Activated CD4-positive, CD25-positive, alpha-beta regulatory T cell (primary cell): ENCODE results near the gene EPHA6.
"Not testable (repeated sequence)": the region's sequence is repeated elsewhere in the genome, so short reads cannot be mapped to it uniquely, and the experiment has no call there.

Experiments
- DNase-seq, 4 experiments: peaks; one replicate each; lab custom pipeline; 2025; lab: John Stamatoyannopoulos, UW

EPHA6 gene

DNA sequence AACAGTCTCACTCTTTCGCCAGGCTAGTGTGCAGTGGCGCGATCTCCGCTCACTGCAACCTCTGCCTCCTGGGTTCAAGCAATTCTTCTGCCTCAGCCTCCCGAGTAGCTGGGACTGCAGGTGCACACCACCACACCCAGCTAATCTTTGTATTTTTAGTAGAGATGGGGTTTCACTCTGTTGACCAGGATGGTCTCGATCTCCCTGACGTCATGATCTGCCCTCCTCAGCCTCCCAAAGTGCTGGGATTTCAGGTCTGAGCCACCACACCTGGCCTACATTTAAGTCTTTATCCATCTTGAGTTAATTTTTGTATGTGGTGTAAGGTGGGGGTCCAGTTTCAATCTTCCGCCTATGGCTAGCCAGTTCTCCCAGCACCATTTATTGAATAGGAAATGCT, 211.2 kb downstream of the EPHA6 start:
- DNase-seq, result not testable (repeated sequence)

DNA sequence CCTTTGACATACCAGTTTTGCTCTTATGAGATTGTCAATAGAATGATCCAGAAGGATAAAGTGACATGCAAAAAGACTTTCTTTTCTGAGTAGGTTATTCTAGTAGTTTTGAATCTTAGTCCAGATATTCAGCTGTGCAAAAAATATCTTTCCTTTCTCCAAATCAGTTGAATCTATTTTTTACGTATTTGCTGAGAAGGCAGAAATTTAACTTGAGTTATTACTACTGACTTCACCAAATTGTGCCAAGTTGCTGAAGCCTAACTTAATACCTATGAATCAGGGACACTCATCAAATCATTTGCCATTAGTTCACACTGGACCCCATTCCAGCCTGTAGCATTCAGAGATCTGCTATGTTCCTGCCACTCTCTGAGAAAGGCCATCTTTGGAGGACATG, 215.6 kb downstream of the EPHA6 start:
- no peak for DNase-seq

DNA sequence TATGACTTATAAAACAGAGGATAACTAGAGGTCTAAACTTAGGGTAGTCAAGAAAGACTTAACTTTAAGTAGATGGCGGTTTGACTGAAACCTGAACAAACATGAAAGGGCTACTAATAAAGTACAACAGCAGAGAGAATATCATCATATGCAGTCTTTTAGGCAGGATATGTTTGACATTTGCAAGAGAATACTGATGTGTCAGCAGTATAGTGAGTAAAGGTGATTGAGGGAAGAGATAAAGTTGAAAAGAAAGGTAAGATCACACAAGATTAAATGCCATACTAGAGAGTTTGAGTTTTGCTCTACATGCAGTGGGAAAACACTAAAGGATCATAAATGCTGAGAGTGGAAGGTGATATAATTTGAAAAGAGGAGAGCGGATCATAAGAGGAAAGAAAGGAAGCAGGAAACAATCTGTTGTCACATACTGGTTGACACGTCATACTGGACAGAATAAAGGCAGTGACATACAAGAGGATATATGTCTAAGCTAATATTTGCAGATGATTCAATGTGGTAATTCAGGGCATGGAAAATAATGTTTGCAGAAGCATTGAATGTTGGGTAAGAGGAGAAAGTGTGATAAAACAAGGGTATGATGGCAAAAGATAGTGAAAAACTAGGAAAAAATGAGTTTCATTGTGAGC, 223.0 kb downstream of the EPHA6 start:
- no peak for DNase-seq

DNA sequence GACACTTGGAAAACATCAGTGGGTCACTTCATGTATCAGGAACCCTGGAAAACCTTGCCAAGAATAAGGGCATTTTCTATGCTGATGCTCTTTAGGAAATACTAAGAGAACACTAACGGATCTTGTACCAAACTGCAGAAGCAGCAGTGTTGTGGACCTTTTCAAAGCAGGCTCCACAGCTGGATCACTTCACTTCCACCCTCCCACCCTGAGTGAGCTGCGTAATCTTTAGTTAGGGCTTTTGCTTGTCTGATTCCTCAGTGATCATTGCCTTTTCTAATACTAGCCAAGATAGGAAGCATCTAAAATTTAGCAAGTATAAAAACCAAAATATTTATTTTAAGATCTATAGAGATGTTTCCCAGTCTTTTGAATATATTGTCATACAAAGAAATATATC, 229.0 kb downstream of the EPHA6 start:
- DNase-seq, result no peak

DNA sequence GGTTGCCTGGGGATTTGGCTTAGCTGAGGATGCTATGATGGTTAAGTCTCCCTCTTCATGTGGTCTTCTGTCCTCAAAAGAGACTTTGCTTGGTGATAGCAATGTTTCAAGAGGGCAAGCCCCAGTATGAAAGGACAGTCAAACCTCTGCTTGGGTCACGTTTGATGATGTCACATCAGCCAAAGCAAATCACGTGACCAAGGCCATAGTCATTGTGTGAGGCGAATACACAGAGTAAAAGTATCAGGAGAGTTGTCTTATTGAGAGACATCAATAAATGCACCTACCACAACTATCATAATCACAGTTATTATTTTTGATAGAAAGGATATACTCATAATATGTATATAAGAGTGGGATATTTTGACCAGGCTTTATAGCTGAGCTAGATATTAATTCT, 243.0 kb downstream of the EPHA6 start:
- no peak for DNase-seq

DNA sequence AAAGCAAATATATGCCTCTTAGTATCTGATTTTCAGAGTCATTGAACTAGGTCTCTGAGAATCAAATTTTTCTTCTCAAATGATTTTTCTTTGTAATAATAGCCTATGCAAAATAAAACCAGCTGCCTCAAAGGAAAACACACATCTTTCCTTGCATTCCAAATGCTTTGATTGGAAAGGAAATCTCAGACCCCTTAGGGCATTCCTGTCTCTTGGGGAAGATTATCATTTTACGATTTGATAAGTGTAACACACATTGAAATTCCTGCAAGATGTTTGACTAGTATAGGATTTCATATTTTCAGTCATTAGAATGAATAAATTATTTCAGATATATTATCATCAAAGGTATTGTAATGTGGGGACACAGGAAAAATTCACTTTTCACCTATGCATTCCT, 244.8 kb downstream of the EPHA6 start:
- DNase-seq, result no peak

DNA sequence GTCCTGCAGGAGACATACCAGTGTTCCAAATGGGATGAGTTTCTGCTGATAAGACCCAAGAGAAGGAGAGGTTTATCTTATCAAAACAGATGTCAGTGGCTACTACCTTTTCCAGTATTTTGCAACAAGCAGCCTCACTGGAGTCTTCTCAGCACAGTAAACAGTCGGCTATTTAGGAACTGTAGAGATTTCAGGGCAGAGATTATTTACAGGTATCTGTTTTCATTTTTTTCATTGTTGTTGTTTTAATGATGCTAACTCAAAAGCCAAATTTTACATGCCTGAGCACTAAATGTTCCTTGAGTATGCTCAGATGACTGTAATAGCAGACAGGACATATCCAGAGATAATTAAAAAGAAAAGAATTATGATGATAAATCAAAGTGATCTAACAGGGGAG, 252.1 kb downstream of the EPHA6 start:
- DNase-seq, result no peak

DNA sequence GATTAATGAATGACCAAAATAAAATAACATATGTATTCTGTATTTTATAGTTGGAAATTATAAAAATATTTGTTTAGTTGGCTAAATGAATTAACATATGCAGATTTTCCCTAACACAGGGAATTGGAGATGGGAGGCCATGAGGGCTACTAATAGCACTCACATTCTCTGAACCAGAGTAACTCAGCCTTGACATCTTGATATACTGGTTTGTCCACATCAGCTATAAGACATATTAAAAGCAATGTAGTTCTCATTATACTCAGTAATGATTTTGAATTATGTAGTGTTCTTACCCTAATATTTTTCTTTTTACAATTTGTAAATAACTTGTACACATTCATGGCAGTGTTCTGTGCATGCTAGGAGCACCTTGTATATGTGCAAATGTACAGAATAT, 255.9 kb downstream of the EPHA6 start:
- no peak for DNase-seq

DNA sequence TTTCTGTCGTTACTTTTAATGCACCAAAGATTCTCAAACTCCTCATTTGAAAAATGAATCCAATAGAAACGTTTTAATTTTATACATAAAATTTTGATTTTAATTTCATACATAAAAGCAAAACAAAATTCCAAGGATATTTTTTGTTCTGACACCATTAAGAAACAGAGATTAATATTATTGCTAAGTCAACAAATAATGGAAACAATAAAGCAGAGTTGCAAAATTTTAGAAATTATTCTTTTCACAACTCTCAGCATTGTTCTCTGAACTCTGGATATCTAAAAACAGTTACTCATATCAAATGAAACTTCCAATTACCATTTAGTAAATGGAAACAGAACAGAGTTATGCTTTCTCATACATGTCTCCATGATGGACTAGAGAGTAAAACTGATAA, 260.2 kb downstream of the EPHA6 start:
- DNase-seq, result no peak

DNA sequence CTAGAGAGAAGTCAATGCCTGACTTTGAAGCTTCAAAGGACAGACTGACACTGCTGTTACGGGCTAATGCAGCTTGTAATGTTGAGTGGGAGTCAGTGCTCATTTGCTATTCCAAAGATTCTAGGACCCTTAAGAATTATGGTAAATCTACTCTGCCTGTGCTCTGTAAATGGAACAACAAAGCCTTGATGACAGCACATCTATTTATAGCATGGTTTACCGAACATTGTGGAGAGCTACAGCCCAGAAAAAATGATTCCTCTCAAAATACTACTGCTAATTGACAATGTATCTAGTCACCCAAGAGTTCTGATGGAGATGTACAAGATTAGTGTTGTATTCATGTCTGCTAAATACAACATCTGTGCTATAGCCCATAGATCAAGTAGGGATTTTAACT, 262.3 kb downstream of the EPHA6 start:
- no peak for DNase-seq

DNA sequence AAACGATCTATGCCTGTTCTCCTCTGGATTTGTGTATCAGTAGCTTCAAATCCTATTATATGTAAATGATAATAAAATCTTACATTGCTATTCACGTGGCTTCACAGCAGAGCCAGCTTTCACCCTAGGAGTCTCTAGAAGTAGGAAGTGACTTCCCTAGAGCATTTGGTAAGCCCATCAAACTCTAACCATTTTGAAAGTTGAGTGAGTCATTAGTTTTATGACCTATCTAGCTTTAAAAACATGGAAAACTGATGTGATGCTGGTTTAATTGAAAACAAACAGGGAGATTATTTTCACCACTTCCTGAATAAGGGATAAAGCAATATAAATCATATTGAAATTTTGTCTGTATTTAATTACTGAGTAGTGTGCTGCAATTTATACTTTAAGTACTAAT, 275.2 kb downstream of the EPHA6 start:
- DNase-seq, result no peak

DNA sequence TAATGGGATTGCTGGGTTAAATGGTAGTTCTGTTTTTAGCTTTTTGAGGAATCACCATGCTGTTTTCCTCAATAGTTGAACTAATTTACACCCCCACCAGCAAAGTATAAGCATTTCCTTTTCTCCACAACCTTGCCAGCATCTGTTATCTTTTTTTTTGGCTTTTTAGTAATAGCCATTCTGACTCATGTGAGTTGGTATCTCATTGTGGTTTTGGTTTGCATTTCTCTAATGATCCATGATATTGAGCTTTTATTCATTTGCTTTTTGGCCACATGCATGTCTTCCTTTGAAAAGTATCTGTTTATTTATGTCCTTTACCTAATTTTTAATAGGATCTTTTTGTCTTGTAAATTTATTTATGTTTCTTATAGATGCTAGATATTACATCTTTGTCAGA, 288.2 kb downstream of the EPHA6 start:
- no peak for DNase-seq

DNA sequence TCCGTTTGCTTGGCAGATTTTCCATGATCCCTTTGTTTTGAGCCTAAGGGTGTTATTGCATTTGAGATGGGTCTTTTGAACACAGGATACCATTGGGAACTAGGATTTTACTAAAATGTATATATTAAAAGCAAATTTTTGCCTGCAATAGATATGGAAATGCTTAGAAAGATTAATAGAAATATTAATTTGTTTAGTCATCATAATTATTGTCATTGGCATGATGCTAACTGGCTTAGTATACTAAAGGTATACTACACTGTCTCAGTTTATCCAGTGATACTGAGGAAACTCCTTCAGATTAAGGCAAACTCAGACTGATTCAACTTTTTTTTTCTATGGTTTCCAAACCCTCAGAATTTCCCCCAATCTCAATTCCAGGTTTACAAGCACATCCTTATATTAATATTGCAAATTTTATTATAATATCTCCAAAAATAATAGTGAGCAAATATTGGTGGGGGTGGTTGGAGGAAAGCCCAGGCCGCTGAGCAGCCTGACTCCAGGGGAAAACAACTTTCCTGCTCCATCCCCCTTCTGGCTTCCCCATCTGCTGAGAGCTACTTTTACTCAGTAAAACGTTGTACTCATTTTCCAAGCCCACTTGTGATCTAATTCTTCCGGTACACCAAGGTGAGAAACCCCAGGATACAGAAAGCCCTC, 291.7 kb downstream of the EPHA6 start:
- DNase-seq, result no peak

DNA sequence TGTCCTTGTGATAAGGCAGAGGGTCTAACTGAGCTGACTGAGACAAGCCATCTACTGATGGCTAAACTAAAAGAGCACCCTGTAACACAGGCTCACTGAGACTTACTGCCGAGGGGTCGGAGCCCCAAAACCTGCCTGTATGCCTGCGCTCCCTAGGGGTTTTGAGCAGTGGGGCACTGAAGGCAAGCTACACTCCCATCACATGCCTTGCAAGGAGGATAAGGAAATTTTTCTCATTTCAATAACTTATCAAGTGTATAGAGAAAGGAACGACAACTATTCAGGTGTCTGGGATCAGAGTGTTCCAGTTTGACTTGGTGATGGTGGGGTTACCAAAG, 292.2 kb downstream of the EPHA6 start:
- no peak for DNase-seq

DNA sequence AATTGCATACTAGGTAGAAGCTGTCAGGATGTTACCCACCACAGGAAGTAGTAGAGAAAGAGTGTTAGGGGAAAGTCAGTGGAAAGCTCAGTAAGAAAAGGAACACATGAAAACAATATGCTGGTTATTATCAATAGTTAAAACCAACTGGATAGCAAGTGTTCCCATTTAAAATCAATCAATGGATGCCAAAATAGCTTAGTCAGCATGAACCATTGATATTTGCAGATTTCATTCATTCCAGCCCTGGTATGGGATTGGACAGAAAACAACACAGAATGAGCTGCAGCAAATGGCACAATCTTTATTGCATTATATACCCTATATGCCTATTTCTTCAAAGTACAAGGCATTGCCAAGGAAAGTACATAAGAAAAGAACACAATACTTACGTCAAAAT, 293.7 kb downstream of the EPHA6 start:
- no peak for DNase-seq

DNA sequence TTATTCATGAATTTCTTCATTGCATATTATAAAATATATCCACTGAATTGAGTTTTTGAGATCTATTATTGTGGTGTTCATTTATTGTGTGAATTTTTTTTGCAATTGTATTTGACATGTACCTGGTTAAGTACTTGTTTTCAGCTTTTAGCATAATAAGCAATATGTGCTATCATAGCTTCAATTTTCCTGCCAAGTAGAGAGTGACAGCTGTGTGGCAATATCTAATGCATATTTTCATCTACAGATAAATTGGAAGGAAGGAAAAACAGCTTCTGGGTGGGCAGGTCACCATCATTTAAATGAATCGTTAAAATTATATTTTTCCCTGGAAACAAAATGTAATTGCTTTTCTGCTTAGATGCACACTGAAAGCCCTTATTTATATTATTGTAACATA, 296.9 kb downstream of the EPHA6 start:
- no peak for DNase-seq

DNA sequence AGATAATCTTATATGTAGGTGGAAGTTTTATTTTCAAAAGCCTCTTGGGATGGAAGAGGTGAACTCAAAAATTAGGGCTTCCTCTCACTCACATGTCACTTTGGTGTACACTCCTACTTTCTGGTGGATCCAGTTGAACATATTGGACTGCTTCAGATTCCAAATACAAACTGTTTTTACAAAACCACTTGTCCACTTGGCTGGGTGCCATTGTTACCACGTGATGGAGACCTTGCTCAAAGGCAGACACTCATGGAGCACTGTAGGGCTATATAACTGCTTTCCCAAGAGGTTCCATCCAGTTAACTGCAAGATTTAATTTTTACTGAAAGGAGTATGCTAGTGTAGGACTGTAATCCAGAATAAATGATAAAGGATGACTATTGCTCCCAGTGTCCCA, 307.0 kb downstream of the EPHA6 start:
- DNase-seq, result no peak

DNA sequence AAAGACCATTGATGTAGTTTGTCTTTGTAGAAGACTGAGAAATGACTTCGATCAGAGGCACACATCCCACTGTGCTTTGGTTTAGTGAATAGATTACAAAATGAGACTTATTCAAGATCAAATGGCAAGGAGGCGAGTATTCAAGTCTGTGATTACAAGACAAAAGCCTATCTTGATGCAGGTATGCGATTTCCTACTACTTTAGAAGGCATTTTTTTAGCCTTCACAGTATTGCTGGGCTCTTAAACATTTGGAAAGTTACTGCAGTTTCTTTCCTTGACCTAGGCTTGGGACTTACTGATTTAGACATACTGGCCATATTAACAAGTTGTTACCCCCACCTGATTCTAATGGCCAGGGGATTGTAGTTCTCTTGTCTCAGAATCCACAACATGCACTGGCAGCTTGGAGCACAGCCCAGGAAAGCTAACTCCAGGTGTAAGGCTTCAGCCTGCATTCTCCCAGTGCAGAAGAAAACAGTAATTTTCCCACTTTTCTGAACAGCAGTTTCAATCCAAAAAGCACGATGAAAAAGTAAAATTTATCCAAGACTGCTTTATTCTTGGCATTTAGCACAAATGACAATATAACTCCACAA, 311.6 kb downstream of the EPHA6 start:
- DNase-seq, result no peak

DNA sequence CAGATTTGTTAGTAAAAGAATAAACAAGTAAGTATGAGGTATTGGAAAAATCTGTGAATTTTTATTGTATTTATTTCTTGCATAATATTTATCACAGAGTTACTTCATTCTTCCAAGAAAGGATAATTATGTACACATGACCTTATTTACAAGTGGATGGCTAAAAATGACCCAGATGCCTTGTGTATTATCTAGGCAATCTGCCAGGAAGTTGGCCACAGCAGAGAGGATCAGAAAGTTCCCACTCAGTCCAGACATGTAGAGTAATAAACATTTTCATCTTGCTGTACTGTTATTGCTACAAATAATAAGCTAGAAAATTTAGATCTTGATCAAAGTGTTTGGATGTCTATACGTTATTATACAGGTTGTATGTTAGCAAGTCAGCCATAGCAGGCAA, 317.1 kb downstream of the EPHA6 start:
- no peak for DNase-seq

DNA sequence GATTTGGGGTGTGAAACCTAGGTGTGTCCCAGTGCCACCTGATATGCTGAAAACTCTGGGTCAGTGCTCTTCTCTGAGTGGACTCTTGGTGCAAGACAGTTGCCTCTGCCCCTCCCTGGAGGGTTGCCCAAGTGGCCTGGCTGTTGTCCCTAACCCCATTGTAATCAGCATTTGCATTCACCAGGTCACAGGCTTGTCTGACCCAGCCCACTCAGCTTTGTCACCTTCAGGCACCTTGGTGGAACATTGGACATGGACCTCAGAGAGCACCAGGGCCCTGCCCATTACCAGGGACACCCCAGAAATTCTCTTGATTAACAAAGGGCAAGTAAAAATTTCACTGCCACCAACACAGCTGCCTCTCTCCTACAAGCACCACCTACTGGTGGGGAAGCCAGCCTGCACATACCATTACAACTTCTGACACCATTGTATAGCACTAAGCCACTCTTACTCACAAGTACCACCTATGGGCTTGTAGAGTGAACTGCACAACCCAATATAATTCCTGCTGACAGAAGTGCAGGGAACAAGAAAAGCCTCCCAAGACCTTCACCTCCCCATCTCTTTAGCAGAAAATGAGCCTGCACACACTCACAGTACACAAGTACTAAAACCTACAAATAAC, 324.6 kb downstream of the EPHA6 start:
- no peak for DNase-seq

DNA sequence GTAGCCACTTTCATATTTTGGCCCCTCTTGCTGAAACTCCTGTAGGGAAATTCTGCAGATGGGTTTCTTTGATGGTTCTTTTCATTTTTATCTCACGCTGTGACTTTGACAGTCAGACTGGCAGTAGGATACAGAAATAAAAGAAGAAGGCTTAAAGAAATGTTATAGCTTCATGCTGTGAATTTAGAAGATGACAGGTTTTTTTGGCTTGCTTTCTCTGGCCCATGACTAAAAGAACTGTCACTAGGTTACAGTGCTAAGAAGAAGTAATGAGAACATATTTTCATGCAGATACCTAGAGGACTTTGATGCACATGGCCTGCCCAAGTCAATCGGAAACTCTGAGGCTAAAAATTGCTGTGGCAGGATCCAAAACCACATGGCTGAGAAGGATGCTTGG, 334.5 kb downstream of the EPHA6 start:
- DNase-seq, result no peak

DNA sequence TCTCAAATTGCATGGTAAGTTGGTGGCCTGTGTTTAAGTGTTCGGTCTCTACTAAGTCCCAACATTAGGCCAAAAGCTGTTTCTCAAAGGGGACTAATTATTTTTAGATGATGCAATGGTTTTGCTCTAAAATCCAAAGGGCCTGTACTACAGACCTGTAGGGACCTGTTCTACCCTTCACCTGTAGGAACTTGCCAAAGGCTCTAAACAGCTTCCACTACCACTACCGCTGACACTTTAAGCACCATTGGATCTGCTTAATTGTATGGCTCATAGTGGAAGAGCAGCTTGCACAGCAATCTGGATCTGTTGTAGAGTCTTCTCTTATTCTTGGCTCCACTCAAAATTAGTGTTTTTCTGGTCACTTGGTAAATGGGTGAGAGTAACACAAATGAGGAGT, 346.8 kb downstream of the EPHA6 start:
- no peak for DNase-seq

DNA sequence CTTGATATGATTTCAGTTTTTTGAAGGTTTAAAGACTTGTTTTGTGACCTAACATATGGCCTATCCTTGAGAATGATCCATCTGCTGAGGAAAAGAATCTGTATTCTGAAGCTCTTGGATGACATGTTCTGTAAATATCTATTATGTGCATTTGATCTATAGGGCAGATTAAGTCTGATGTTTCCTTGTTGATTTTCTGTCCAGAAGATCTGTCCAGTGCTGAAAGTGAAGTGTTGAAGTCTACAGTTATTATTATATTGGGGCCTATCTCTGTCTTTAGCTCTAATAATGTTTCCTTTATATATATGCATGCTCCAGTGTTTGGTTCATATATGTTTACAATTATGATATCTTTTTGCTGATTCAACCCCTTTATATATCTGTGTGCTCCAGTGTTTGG, 362.8 kb downstream of the EPHA6 start:
- DNase-seq, result no peak

DNA sequence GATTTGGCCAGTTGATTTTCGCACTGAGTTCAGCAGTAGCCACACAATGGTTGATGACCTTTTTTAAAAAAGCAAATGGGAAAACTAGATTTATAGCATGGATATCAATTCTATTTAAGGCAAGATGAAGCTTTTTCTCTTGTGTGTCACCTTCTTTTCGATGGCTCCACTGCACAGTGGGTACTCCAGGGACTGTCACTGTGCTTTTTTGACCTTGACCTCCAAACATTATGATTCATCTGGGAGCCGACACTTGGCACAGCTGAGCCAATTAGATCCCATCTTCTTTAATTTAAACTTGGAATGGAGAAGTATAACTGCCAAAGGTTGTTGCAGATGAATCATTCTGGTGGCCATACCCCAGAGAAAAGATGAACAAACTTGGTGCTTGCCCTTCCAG, 367.3 kb downstream of the EPHA6 start:
- no peak for DNase-seq
